Stimulated activated CD8-positive, alpha-beta memory T cell treated with anti-CD3 and anti-CD28 coated beads, Interleukin-7, amount 100 ng/mL, for 24 hours (primary cell): ENCODE measurements around the gene NOC3L.
"Not testable (repeated sequence)": the region's sequence is repeated elsewhere in the genome, so short reads cannot be mapped to it uniquely, and the experiment has no call there.

Experiments
- DNase-seq: peaks from one replicate; pipeline ENCODE4 v3.0.0-alpha.2; 2020; ENCODE audit warnings: low read depth

The NOC3L gene

GRCh38 chr10:94363251-94363565 lies 469 bp upstream of the NOC3L start:
- no peak for DNase-seq

GRCh38 chr10:94361171-94361794 lies 1.5 kb downstream of the NOC3L start:
- DNase-seq = no peak

DNA sequence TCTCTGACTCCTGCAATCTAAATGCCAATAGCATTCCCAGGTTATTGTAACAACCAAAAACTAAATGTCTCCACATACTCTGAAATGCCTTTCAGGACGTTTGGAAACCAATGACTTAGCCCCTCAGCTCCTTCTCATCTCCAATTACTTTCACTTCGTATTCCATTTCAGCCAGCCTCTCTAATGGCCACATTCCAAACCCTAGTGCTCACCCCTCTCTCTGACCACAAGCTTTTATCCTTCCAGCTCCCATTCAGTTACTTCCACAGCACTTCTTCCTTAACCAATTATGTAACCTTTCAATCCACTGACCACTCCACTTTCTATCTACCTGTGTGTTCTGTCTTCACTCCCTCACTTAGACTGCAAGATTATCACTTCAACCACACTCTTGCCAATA lies 4.3 kb downstream of the NOC3L start:
- no peak for DNase-seq

DNA sequence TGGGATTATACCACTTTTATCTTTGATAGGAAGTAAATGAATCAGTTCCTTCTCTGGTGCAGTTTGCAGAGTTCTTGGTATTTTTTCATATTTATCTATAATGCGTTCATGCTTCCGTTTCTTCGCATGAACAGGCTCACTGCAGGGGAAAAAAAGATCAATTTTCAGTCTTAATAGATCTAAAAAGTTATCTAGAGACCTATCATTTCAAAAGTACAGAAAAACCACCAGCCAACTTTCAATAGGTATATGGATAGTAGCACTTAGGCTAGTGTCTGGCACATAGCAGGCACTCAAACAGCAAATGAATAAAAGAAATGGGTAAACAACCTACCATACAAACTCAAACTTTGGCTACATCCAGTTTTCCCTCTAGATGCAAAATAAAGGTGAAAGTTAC lies 5.5 kb downstream of the NOC3L start:
- DNase-seq = no peak

- DNase-seq = no peak
Observed at GRCh38 chr10:94355841-94356240, 6.9 kb downstream of the NOC3L start.

GRCh38 chr10:94353336-94353735 lies 9.4 kb downstream of the NOC3L start:
- DNase-seq = no peak

DNA sequence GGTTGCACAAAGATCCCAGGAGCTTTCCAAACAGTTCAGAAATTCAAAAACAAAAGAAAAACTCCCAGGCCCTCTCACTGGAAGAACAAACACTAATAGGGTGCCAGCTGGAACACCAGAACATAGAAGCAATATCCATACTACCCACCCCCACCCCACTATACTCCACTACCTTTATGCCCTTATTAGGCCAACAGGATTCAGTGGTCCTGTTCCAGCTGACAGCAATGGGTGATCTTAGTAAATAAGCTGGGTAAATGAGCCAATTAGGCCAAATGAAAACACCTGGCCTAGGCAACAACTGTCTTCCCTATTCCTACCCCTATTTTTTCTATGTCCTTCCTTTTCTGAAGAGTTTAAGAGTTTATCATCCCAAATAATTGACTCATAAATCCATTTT lies 11.7 kb downstream of the NOC3L start:
- no peak for DNase-seq

DNA sequence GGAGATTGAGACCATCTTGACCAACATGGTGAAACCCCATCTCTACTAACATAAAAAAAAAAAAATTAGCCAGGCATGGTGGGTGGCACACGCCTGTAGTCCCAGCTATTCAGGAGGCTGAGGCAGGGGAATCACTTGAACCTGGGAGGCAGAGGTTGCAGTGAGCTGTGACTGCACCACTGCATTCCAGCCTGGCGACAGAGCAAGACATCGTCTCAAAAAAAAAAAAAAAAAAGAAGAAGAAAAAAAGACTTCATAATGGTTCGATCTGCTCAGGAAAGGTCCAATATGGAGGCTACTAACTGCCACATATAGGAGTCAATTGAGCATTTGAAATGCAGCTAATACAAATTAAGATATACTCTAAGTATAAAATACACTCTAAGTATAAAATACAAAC lies 12.2 kb downstream of the NOC3L start:
- DNase-seq = not testable (repeated sequence)

DNA sequence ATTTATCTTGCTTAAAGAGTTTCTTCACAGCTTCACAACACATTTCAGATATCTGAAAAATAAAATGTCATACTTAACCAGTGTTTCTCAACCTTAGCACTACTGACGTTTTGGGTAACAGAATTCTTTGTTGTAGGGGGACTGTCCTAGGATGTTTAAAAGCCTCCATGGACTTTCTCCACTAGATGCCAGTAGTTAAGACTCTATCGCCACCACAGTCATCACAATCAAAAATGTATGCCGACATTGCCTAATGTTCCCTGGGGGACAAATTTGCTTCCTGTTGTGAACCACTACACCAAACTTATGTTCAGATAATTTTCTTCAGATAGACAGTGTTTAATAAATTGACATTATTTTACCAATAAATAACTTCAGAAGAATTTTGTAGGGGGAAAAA lies 13.4 kb downstream of the NOC3L start:
- DNase-seq = no peak

DNA sequence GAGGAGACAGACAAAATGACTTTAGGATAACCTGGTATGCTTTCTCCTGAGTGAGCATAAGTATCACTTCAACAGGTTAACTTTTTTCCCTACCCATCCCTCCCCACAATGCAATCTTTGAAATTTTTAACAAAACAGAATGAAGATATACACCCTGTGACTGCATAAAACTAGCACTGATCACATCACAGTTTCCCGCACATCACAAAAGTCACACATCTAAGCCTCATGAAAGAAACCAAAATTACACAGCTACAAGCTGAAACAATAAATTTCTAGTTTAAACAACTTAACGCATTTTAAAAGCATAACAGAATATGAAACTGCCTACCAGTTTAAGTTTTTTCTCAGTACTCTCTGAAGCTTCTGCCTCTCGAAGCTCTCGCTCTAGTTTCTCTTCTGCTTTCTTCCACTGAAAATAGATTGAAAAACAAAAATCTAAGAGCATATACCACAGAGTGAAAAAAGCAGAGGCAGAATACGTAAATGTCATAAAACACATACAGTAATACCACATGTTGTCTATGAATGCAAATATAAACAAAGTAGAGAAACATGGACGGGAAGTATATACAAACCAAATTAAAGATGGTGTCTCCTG lies 18.1 kb downstream of the NOC3L start:
- DNase-seq = no peak

- no peak for DNase-seq
Observed at GRCh38 chr10:94343151-94343550, 19.6 kb downstream of the NOC3L start.

GRCh38 chr10:94334857-94335256 lies 27.9 kb downstream of the NOC3L start:
- no peak for DNase-seq

GRCh38 chr10:94333051-94333450 lies 29.7 kb downstream of the NOC3L start:
- DNase-seq = no peak

GRCh38 chr10:94328613-94329012 lies 34.1 kb downstream of the NOC3L start:
- DNase-seq = no peak

DNA sequence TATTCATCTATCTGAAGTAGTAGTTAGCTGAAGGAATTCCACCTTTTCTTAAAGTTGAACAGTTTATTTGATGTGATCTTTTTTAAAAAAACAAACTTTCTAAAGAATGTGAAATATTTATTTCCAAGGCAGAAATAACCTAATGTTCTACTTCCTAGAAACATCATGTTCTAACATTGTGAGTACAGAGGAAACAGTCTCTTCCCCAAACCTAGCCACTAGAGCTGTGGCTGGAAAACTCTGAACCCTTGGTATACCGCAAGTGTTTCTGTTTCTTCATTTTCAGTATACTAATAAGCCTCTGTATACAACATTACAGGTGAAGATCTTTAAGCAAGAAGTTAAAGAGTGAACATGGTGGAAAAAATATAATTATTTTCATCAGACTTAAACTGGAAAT lies 35.1 kb downstream of the NOC3L start:
- no peak for DNase-seq

GRCh38 chr10:94324609-94325233 lies 38.0 kb downstream of the NOC3L start:
- DNase-seq = no peak

DNA sequence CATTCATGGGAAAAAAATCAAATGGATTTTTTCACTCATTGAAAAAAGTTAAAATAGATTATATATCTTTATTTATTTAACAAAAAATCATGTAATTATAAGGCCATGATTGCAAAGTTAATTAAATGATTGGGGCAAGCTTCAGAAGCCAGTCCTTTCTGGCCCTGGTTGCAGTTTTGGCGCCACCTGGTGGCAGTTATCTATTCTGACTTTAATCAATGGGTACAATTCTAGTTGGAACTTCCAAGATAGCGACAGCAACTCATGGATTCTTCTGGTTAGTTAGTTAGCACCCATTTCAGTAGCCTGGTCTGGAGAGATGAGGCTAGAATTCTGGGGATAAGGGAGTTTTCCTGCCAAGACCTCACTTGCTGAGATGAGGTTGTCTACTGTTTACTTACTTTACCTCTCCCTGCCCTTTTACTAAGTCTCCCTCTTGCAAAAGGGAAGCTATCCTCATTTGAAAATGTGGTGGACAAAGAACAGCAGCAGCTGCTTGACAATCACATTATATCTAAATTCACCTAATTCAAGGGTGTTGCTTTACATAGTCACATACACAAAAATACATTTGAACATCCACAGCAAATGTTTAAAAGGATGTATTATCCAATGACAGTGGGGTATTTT lies 42.3 kb downstream of the NOC3L start:
- peak; percentile 46 for DNase-seq

DNA sequence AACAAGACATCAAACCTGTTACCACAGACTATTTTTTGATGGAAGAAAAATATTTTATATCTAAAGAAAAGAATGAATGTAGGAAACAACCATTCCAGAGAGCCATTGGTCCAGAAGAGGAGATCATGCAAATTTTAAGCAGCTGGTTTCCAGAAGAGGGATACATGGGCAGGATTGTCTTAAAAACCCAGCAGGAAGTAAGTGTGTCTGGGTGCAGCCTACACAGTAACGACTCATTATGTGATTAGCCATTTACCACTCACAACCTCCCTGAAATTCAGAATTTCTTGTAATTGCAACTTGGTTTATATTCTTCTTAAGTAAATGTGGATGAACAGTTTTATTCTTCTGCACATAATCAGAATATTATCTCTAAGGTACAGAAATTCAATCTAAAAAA lies 46.2 kb downstream of the NOC3L start:
- DNase-seq = no peak

- no peak for DNase-seq
Observed at GRCh38 chr10:94315975-94316464, 46.7 kb downstream of the NOC3L start.

GRCh38 chr10:94315024-94315451 lies 47.7 kb downstream of the NOC3L start:
- no peak for DNase-seq

DNA sequence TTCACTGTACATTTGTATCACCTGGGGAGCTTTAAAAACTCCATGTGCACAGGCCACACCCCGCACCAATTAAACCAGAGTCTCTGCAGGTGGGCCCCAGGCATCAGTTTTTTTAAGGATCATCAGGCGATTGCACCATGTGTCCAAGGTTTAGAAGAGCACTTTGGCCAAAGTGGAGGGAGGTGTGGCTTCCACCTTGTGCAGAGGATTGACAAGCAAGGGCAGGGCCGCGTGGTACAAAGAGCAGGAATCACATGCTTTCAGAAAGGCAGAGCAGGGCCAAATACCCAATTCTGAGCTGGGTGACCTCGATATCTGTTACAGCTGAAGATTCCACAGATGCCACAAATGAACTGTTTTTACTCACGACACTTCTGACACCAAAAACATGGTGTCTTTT lies 52.4 kb downstream of the NOC3L start:
- no peak for DNase-seq

DNA sequence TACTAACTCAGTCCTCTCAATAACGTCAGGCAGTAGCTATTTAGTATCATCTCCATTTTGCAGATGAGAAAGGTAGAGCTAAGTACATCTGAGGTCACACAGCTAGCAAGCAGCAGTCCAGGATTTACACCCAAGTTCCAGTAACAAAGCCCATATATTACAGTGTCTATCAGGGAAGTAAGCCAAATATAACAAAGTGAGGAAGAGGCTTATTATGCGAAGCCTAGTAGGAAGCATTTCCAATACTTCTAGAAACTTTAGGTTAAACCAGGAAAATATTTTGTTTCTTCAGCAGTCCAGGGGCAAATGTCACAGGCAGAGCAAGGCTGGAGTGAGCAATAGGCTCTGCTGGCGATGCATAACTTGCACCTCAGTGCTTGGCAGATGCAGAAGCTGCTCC lies 53.9 kb downstream of the NOC3L start:
- no peak for DNase-seq

DNA sequence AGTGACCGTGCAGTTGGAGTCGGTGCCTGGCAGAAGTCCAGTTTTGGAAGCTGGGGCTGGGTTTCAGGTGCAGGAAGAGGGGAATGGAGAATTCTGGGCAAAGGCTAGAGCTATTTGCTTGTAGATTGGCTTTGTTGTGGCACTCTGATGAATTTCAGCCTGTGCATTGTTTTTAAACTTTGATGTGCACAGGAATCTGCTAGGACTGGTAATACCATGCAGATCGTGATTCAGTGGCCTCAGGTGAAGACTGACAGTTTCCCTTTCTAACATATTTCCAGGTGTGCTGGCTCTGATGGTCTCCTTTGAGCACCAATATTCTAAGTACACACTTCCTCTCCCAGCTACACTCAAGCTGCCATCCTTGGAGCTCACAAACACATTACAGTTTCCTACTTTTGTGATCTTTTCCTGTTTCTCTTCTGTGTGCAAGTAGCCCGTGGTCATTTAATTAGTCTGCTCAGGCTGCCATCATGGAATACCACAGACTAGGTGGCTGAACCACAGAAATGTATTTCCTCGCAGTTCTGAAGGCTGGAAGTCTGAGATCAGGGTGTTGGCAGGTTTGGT lies 55.6 kb downstream of the NOC3L start:
- DNase-seq = no peak
